GM10266 (cell line): ENCODE measurements around the gene CDCP1.
"Not testable (repeated sequence)": the region's sequence is repeated elsewhere in the genome, so short reads cannot be mapped to it uniquely, and the experiment has no call there.

ENCODE experiments used
- DNase-seq: peaks from one replicate; pipeline ENCODE4 v3.0.0; 2012; ENCODE audit errors: extremely low spot score
- CTCF ChIP-seq: IDR thresholded peaks from 2 replicates; pipeline ENCODE4 v1.5.1; 2012; ENCODE audit warnings: mild to moderate bottlenecking, low read depth; ENCODE audit not compliant: control insufficient read depth, insufficient read depth; ENCODE audit errors: missing control alignments

The CDCP1 gene

GRCh38 chr3:45081506-45082141 lies 64.6 kb downstream of the CDCP1 start:
- TF ChIP-seq CTCF: no peak
- no peak for DNase-seq

GRCh38 chr3:45080824-45081223 lies 65.4 kb downstream of the CDCP1 start:
- no peak for DNase-seq
- TF ChIP-seq CTCF: no peak

GRCh38 chr3:45079715-45080114 lies 66.5 kb downstream of the CDCP1 start:
- DNase-seq: no peak
- no peak for TF ChIP-seq CTCF

- TF ChIP-seq CTCF: no peak
- DNase-seq: no peak
Observed at GRCh38 chr3:45078910-45079522, 67.2 kb downstream of the CDCP1 start.

- not testable (repeated sequence) for DNase-seq
Observed at GRCh38 chr3:45078256-45078655, 67.9 kb downstream of the CDCP1 start.

- TF ChIP-seq CTCF: no peak
- DNase-seq: no peak
Observed at GRCh38 chr3:45075821-45076625, 70.2 kb downstream of the CDCP1 start.

- no peak for TF ChIP-seq CTCF
- DNase-seq: no peak
Observed at GRCh38 chr3:45071075-45071474, 75.1 kb downstream of the CDCP1 start.
